Heart right ventricle (tissue), 16 donors: ENCODE data around the gene UNC13C. TPM values are rescaled to one million over a fixed set of nuclear protein-coding genes. Genes with fewer than 3 reads are reported as not detected.

Source experiments
- ATAC-seq, 8 donors: fragments of 200-7000 bp; cut with Tn5 transposase; one replicate each; pipeline ENCODE4 v1.9.1; 2020; ENCODE audit warnings: mild to moderate bottlenecking in 8 of 8, moderate library complexity in 8 of 8, moderate number of reproducible peaks in 1 of 8
- DNase-seq, 2 donors: peaks; one replicate each; pipeline ENCODE4 v3.0.0-alpha.2; 2020
- H3K27ac ChIP-seq, 10 donors: fragments of 200-600 bp; sonication (generic) in 2 of 10; one replicate each; pipeline versions ENCODE4 v1.5.0 to v1.8.0; 2020 to 2022; ENCODE audit warnings: mild to moderate bottlenecking in 3 of 10
- H3K27me3 ChIP-seq, 7 donors: fragments of 200-600 bp; one replicate each; pipeline ENCODE4 v1.8.0; 2021 to 2022; ENCODE audit warnings: mild to moderate bottlenecking in 2 of 7
- H3K36me3 ChIP-seq, 9 donors: fragments of 200-600 bp; sonication (generic) in 1 of 9; one replicate each; pipeline versions ENCODE4 v1.5.0 to v1.8.0; 2020 to 2022; ENCODE audit warnings: mild to moderate bottlenecking in 2 of 9
- H3K4me1 ChIP-seq, 9 donors: fragments of 200-600 bp; sonication (generic) in 1 of 9; one replicate each; pipeline versions ENCODE4 v1.5.0 to v1.8.0; 2020 to 2022; ENCODE audit warnings: mild to moderate bottlenecking in 4 of 9
- H3K4me3 ChIP-seq, 10 donors: fragments of 200-600 bp; sonication (generic) in 2 of 10; one replicate each; pipeline versions ENCODE4 v1.5.0 to v1.8.0; 2020 to 2022; ENCODE audit warnings: mild to moderate bottlenecking in 7 of 10, moderate library complexity in 2 of 10
- H3K9me3 ChIP-seq, 11 donors: fragments of 200-600 bp in 10 of 11; sonication (generic) in 2 of 11; one replicate each; pipeline versions ENCODE4 v1.5.0 to v1.8.0; 2013 to 2022; ENCODE audit warnings: mild to moderate bottlenecking in 2 of 11, control low read depth in 1 of 11, moderate library complexity in 1 of 11
- CTCF ChIP-seq, 9 donors: fragments of 200-600 bp; sonication (generic) in 2 of 9; IDR thresholded peaks; one replicate each; pipeline versions ENCODE4 v1.5.0 to v1.8.0; 2021 to 2022; ENCODE audit warnings: antibody characterized with exemption in 9 of 9, mild to moderate bottlenecking in 5 of 9, moderate library complexity in 1 of 9
- WGBS, 2 donors: extraction: QIAGEN DNeasy Blood & Tissue Kit; methylation state at CpG; one replicate each; pipeline ENCODE4 v1.1.7; 2013; ENCODE audit warnings: inconsistent platforms in 1 of 2; 5-methylcytosine and 5-hydroxymethylcytosine counted together
- intact Hi-C, 10 donors: fragments of 100-400 bp; cut with DNase I; formaldehyde crosslinking; loops; one replicate each; pipeline versions ENCODE4 v1.11.1 to v1.14.2; 2022
- polyA plus RNA-seq, 2 donors: library from polyadenylated mRNA; stranded (reverse); fragments of 200-250 nt; gene quantifications; one replicate each; pipeline ENCODE4 v1.2.3, GENCODE V29; 2013
- total RNA-seq, 10 donors: library from RNA; stranded (reverse); fragmentation: NEBNext Ultra II Directional in 3 of 10; extraction: Animal tissue kit (Norgen Biotek cat#: 25700) in 3 of 10; gene quantifications; one replicate each; pipeline versions ENCODE4 v1.2.1 to v1.2.4, GENCODE V29; 2021 to 2023
- donor health status: Arrhythmogenic right ventricular cardiomyopathy.
- donor health status: ischemic (EF 13 %, LVEDD 7.1; RV severe dilation, severe dysfunction).
- donor health status: healthy with polysubstance abuse.
- donor health status: DM: no; HTN: yes; CAD: no.
- donor health status: DM: no; HTN: no; CAD: no.
- donor health status: ischemic (EF 25% LVEDD 6.9; RV normal size, moderate dysfunction).
- donor health status: ischemic (EF 25% LVEDD 5.7; RV mildly dilated, moderate dysfunction).
- donor health status: healthy.
- donor health status: DM: yes; HTN: yes; CAD: no.
- donor health status: Ischemic cardiomyopathy.
- donor health status: ischemic (EF 35%, LVEDD 5.7; RV mildly dilated, moderate dysfunction).
- donor health status: nonischemic (EF 11% LVEDD 7.7; RV severe dilation, severe dysfunction).
- donor health status: DM: yes; HTN: yes; CAD: no.
- donor health status: PGD.
- donor health status: ischemic (EF 29% LVEDD 5.4; RV normal size, mild dysfunction).
- donor health status: nonischemic (EF 23%, LVEDD 6.1; RV moderate dilation, normal function).

The UNC13C gene
- total and polyA plus RNA-seq, 12 donors, result 0.04 to 0.85 (median 0.19) TPM; not detected in 5

GRCh38 chr15:54502416-54503075 is 524.3 kb downstream of the UNC13C start:
- H3K36me3 ChIP-seq, result no peaks in the 10 kb centered on the region
- DNase-seq, result no peak
- H3K4me1 ChIP-seq, result no peaks in the 10 kb centered on the region
- H3K9me3 ChIP-seq, result no peaks in the 10 kb centered on the region
- ATAC-seq, result no peak
- 36 to 44% methylated on average over 4 to 5 of the region's 5 CpGs for WGBS, 2 donors
- H3K27ac ChIP-seq, result no peak overlapping the region
- H3K27me3 ChIP-seq, result no peaks in the 10 kb centered on the region
- no peak for TF ChIP-seq CTCF (IDR thresholded peaks at IDR 0.05)
- intact Hi-C loops, result loop anchor here in 1 of 10 donors (10.0 kb wide), 1 partner anchor 1888 kb away; no protein-coding TSS in a partner anchor
- no peak overlapping the region for H3K4me3 ChIP-seq

DNA sequence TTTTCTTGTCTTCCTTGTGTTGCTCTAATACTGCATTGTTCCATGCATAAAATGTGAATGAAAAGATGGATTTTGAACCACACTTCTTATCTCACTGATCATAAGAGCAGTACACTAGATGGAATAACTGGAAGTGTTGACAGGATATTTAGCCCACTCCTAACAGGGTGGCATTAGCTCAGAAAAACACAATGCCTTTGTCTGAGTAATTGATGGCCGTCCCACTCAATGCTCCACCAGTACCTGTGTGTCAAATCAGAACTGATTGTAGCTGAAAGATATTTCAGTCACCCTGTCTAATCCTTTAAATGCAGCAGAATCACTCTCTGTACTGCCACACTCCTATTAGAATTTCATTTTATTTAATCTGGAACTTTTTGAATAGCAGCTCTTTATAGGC is 526.5 kb downstream of the UNC13C start:
- intact Hi-C loops, result loop anchor here in 1 of 10 donors (10.0 kb wide), 1 partner anchor 1890 kb away; no protein-coding TSS in a partner anchor
- 73 to 86% methylated on average over 1 of the region's 1 CpG for WGBS, 2 donors
- Histone ChIP-seq H3K36me3 (no peaks in the 10 kb centered on the region), H3K27me3 (no peaks in the 10 kb centered on the region), H3K9me3 (no peaks in the 10 kb centered on the region), H3K4me3 (no peak overlapping the region), H3K4me1 (no peaks in the 10 kb centered on the region), H3K27ac (no peak overlapping the region)
- DNase-seq (no peak), ATAC-seq (no peak)
- no peak for TF ChIP-seq CTCF (IDR thresholded peaks at IDR 0.05)

DNA sequence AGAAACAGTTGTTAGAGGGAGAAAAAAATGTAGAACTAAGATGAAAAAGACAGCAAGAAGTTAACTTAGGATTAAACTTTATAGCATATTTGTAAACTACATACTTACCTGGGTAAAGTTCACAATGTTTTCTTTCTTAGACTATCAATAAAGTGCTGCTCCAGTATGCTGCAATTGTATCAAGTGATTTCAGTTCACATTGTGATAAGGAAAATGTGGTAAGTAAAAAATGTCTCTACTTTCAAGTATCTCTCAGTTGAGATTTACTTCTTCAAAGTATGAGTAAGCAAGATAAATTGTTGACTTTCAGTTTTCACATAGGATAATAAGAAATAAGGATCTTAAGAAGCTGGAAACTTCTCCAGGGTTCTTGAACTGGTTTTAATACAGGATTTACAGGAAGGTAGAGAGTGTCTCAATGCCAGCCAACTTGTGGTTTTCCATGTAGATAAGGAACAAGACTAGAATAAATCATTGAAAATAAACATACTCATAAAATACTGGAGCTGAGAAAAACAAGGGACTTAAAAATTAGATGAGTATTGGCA is 528.8 kb downstream of the UNC13C start:
- intact Hi-C loops, result loop anchor here in 1 of 10 donors (10.0 kb wide), 1 partner anchor 1892 kb away; no protein-coding TSS in a partner anchor
- DNase-seq, result no peak

GRCh38 chr15:54514601-54515000 is 536.4 kb downstream of the UNC13C start:
- H3K27ac ChIP-seq, result no peak overlapping the region
- H3K36me3 ChIP-seq, result no peaks in the 10 kb centered on the region
- no peaks in the 10 kb centered on the region for H3K27me3 ChIP-seq
- no peaks in the 10 kb centered on the region for H3K4me1 ChIP-seq
- peaks cover 0 to 6% (median 0%) of the 10 kb centered on the region in 11 donors for H3K9me3 ChIP-seq
- no peak overlapping the region for H3K4me3 ChIP-seq
- DNase-seq, result no peak
- intact Hi-C loops, result no loop called here
- no peak for TF ChIP-seq CTCF (IDR thresholded peaks at IDR 0.05)
- ATAC-seq, result no peak
- WGBS, 2 donors, result 70 to 71% methylated on average over 2 of the region's 2 CpGs

More for the DNA sequence above, 528.8 kb downstream of the UNC13C start:
- no peak for TF ChIP-seq CTCF (IDR thresholded peaks at IDR 0.05)
- no peak overlapping the region for H3K4me3 ChIP-seq
- H3K4me1 ChIP-seq, result no peaks in the 10 kb centered on the region
- no peaks in the 10 kb centered on the region for H3K36me3 ChIP-seq
- H3K27ac ChIP-seq, result no peak overlapping the region
- ATAC-seq, result no peak
- no peaks in the 10 kb centered on the region for H3K27me3 ChIP-seq
- no peaks in the 10 kb centered on the region for H3K9me3 ChIP-seq
